GF-D8 (cell line): ENCODE data around the gene CDC123.
A peak's percentile ranks its signal among the peaks of the same experiment; 100 is the strongest.
"Not testable (repeated sequence)": the region's sequence is repeated elsewhere in the genome, so short reads cannot be mapped to it uniquely, and the experiment has no call there.

Source experiments
- DNase-seq: peaks from one replicate; lab custom pipeline; 2025; lab: John Stamatoyannopoulos, UW

CDC123 gene

GRCh38 chr10:12235796-12236195 is 39.8 kb downstream of the CDC123 start:
- no peak for DNase-seq

- no peak for DNase-seq
Observed at GRCh38 chr10:12237265-12238220, 41.6 kb downstream of the CDC123 start.

GRCh38 chr10:12238821-12239220 is 42.8 kb downstream of the CDC123 start:
- no peak for DNase-seq

- no peak for DNase-seq
Observed at GRCh38 chr10:12241810-12242529, 46.0 kb downstream of the CDC123 start.

GRCh38 chr10:12243864-12244620 is 48.1 kb downstream of the CDC123 start:
- DNase-seq = peak; percentile 97

- no peak for DNase-seq
Observed at GRCh38 chr10:12250181-12250580, 54.2 kb downstream of the CDC123 start.

GRCh38 chr10:12250702-12251101 is 54.7 kb downstream of the CDC123 start:
- not testable (repeated sequence) for DNase-seq

GRCh38 chr10:12251581-12251980 is 55.6 kb downstream of the CDC123 start:
- no peak for DNase-seq

- no peak for DNase-seq
Observed at GRCh38 chr10:12252882-12253546, 57.0 kb downstream of the CDC123 start.

- no peak for DNase-seq
Observed at GRCh38 chr10:12255048-12255447, 59.1 kb downstream of the CDC123 start.

- DNase-seq = no peak
Observed at GRCh38 chr10:12259988-12260387, 64.0 kb downstream of the CDC123 start.

- no peak for DNase-seq
Observed at GRCh38 chr10:12262278-12262981, 66.4 kb downstream of the CDC123 start.

GRCh38 chr10:12264204-12264940 is 68.4 kb downstream of the CDC123 start:
- peak; percentile 87 for DNase-seq

GRCh38 chr10:12269056-12269455 is 73.1 kb downstream of the CDC123 start:
- DNase-seq = no peak

GRCh38 chr10:12271210-12271540 is 75.2 kb downstream of the CDC123 start:
- DNase-seq = no peak

GRCh38 chr10:12277862-12278261 is 81.9 kb downstream of the CDC123 start:
- DNase-seq = not testable (repeated sequence)

GRCh38 chr10:12279281-12279680 is 83.3 kb downstream of the CDC123 start:
- DNase-seq = no peak

GRCh38 chr10:12287772-12288171 is 91.8 kb downstream of the CDC123 start:
- DNase-seq = no peak

- not testable (repeated sequence) for DNase-seq
Observed at GRCh38 chr10:12297784-12298183, 101.8 kb downstream of the CDC123 start.

- DNase-seq = no peak
Observed at GRCh38 chr10:12299222-12299965, 103.4 kb downstream of the CDC123 start.
